IMR-90 (cell line): ENCODE data around the gene PEAK1.

Source experiments
- BHLHE40 ChIP-seq: fragments of 150-350 bp; IDR thresholded peaks from 2 replicates; pipeline ENCODE4 v1.6.1; 2016; ENCODE audit warnings: mild to moderate bottlenecking, low read depth, low read length
- CEBPB ChIP-seq: IDR thresholded peaks from 2 replicates; pipeline ENCODE4 v1.6.1; 2012; ENCODE audit warnings: low read depth, low read length, improper control_type of control experiment
- CHD1 ChIP-seq: IDR thresholded peaks from 2 replicates; pipeline ENCODE4 v1.6.1; 2012; ENCODE audit warnings: low read depth, low read length, improper control_type of control experiment
- CTCF ChIP-seq: conservative IDR thresholded peaks from 2 replicates; pipeline ENCODE4 v1.5.1; 2012; ENCODE audit warnings: mild to moderate bottlenecking, low read depth, low read length, improper control_type of control experiment
- ELK1 ChIP-seq: fragments of 150-350 bp; IDR thresholded peaks from 2 replicates; pipeline ENCODE4 v1.6.1; 2016; ENCODE audit warnings: low read depth, mild to moderate bottlenecking, low read length, moderate library complexity, borderline replicate concordance
- MAFK ChIP-seq: IDR thresholded peaks from 2 replicates; pipeline ENCODE4 v1.6.1; 2012; ENCODE audit warnings: low read depth, low read length, improper control_type of control experiment
- MAZ ChIP-seq: IDR thresholded peaks from 2 replicates; pipeline ENCODE4 v1.6.1; 2012; ENCODE audit warnings: low read depth, mild to moderate bottlenecking, low read length, improper control_type of control experiment, moderate library complexity, borderline replicate concordance
- MXI1 ChIP-seq: IDR thresholded peaks from 2 replicates; pipeline ENCODE4 v1.6.1; 2012; ENCODE audit warnings: low read depth, mild to moderate bottlenecking, low read length, moderate library complexity, borderline replicate concordance
- POLR2A ChIP-seq: IDR thresholded peaks from 2 replicates; pipeline ENCODE4 v1.6.1; 2012; ENCODE audit warnings: mild to moderate bottlenecking, low read depth, low read length
- RAD21 ChIP-seq: IDR thresholded peaks from 2 replicates; pipeline ENCODE4 v1.6.1; 2012; ENCODE audit warnings: low read length, improper control_type of control experiment
- RCOR1 ChIP-seq: IDR thresholded peaks from 2 replicates; pipeline ENCODE4 v1.6.1; 2012; ENCODE audit warnings: mild to moderate bottlenecking, low read length, improper control_type of control experiment; ENCODE audit not compliant: insufficient replicate concordance
- SMC3 ChIP-seq: fragments of 150-350 bp; IDR thresholded peaks from 2 replicates; pipeline ENCODE4 v1.6.1; 2016; ENCODE audit warnings: low read depth, mild to moderate bottlenecking, antibody characterized with exemption, low read length, moderate library complexity
- USF2 ChIP-seq: fragments of 150-350 bp; IDR thresholded peaks from 2 replicates; pipeline ENCODE4 v1.6.1; 2017; ENCODE audit warnings: mild to moderate bottlenecking, antibody characterized with exemption, low read length, low read depth

GRCh38 chr15:77183066-77183465, 236.8 kb downstream of the PEAK1 start:
- TF ChIP-seq CTCF (no peak), POLR2A (no peak), RAD21 (no peak), USF2 (no peak), SMC3 (no peak), MAZ (no peak), MAFK (no peak), CHD1 (no peak), BHLHE40 (no peak), CEBPB (no peak), ELK1 (no peak), RCOR1 (no peak), MXI1 (no peak)
